H9 (cell line): ENCODE data around the gene AASDH. TPM values are rescaled to one million over a fixed set of nuclear protein-coding genes. Genes with fewer than 3 reads are reported as not detected.

Experiments used
- DNase-seq: peaks from one replicate; pipeline ENCODE4 v3.0.0-alpha.2; 2017
- H2AFZ ChIP-seq: one replicate; pipeline ENCODE4 v1.6.1; 2013; ENCODE audit warnings: mild to moderate bottlenecking, low read length, control low read depth, moderate library complexity
- H2AK5ac ChIP-seq: 2 replicates; pipeline ENCODE4 v1.6.1; 2013; ENCODE audit warnings: low read length, control low read depth, mixed read lengths; ENCODE audit not compliant: insufficient read length
- H2BK120ac ChIP-seq: one replicate; pipeline ENCODE4 v1.6.1; 2013; ENCODE audit warnings: low read depth, mild to moderate bottlenecking, low read length, control low read depth, inconsistent platforms; ENCODE audit not compliant: poor library complexity, severe bottlenecking
- H2BK12ac ChIP-seq: 2 replicates; pipeline ENCODE4 v1.6.1; 2013; ENCODE audit warnings: low read length, control low read depth, mixed read lengths, low read depth; ENCODE audit not compliant: insufficient read length
- H2BK15ac ChIP-seq: 2 replicates; pipeline ENCODE4 v1.6.1; 2013; ENCODE audit warnings: low read depth, low read length, control low read depth
- H2BK20ac ChIP-seq: one replicate; pipeline ENCODE4 v1.6.1; 2013; ENCODE audit warnings: low read depth, mild to moderate bottlenecking, low read length, control low read depth, inconsistent platforms; ENCODE audit not compliant: poor library complexity, severe bottlenecking
- H2BK5ac ChIP-seq: 2 replicates; pipeline ENCODE4 v1.6.1; 2013; ENCODE audit warnings: low read length, control low read depth, mixed read lengths; ENCODE audit not compliant: insufficient read length
- H3K14ac ChIP-seq: 2 replicates; pipeline ENCODE4 v1.6.1; 2013; ENCODE audit warnings: low read length, control low read depth; ENCODE audit not compliant: insufficient read depth
- H3K18ac ChIP-seq: 2 replicates; pipeline ENCODE4 v1.6.1; 2013; ENCODE audit warnings: low read depth, mild to moderate bottlenecking, mixed read lengths, low read length, control low read depth; ENCODE audit not compliant: insufficient read length
- H3K23ac ChIP-seq: 2 replicates; pipeline ENCODE4 v1.6.1; 2013; ENCODE audit warnings: low read length, control low read depth, mixed read lengths, low read depth; ENCODE audit not compliant: insufficient read length
- H3K23me2 ChIP-seq: 2 replicates; pipeline ENCODE4 v1.6.1; 2013; ENCODE audit warnings: low read depth, mild to moderate bottlenecking, mixed read lengths, low read length, control low read depth; ENCODE audit not compliant: insufficient read length, poor library complexity, severe bottlenecking
- H3K27ac ChIP-seq: 2 replicates; pipeline ENCODE4 v1.5.1; 2013; ENCODE audit warnings: low read length, control low read depth, mixed read lengths, low read depth; ENCODE audit not compliant: insufficient read length
- H3K27me3 ChIP-seq: 2 replicates; pipeline ENCODE4 v1.6.1; 2013; ENCODE audit warnings: low read length, control low read depth, inconsistent platforms; ENCODE audit not compliant: insufficient read depth
- H3K4ac ChIP-seq: 2 replicates; pipeline ENCODE4 v1.6.1; 2013; ENCODE audit warnings: low read depth, mild to moderate bottlenecking, control low read depth, inconsistent platforms, low read length, moderate library complexity
- H3K4me1 ChIP-seq: 2 replicates; pipeline ENCODE4 v1.6.1; 2013; ENCODE audit warnings: low read length, control low read depth, inconsistent platforms; ENCODE audit not compliant: insufficient read depth
- H3K4me2 ChIP-seq: 2 replicates; pipeline ENCODE4 v1.6.1; 2013; ENCODE audit warnings: low read length, control low read depth, mixed read lengths; ENCODE audit not compliant: insufficient read length, insufficient read depth
- H3K56ac ChIP-seq: 2 replicates; pipeline ENCODE4 v1.6.1; 2013; ENCODE audit warnings: low read depth, mild to moderate bottlenecking, mixed read lengths, low read length, control low read depth; ENCODE audit not compliant: insufficient read length
- H3K79me1 ChIP-seq: 2 replicates; pipeline ENCODE4 v1.6.1; 2013; ENCODE audit warnings: low read depth, mild to moderate bottlenecking, moderate library complexity, low read length, control low read depth, inconsistent platforms; ENCODE audit not compliant: insufficient read depth, poor library complexity, severe bottlenecking
- H3K79me2 ChIP-seq: 2 replicates; pipeline ENCODE4 v1.6.1; 2013; ENCODE audit warnings: low read length, control low read depth, inconsistent platforms; ENCODE audit not compliant: insufficient read depth
- H3K9ac ChIP-seq: 2 replicates; pipeline ENCODE4 v1.6.1; 2013; ENCODE audit warnings: low read length, control low read depth, mixed read lengths; ENCODE audit not compliant: insufficient read length; ENCODE audit errors: extremely low read depth
- H3K9me3 ChIP-seq: one replicate; pipeline ENCODE4 v1.6.1; 2013; ENCODE audit warnings: low read depth, low read length, inconsistent platforms; ENCODE audit not compliant: control insufficient read depth
- H3T11ph ChIP-seq: one replicate; pipeline ENCODE4 v1.6.1; 2013; ENCODE audit warnings: mild to moderate bottlenecking, low read length, control low read depth, inconsistent platforms
- H4K20me1 ChIP-seq: one replicate; pipeline ENCODE4 v1.6.1; 2013; ENCODE audit not compliant: control insufficient read depth, insufficient read length, insufficient read depth
- H4K5ac ChIP-seq: 2 replicates; pipeline ENCODE4 v1.6.1; 2013; ENCODE audit warnings: low read depth, mild to moderate bottlenecking, mixed read lengths, low read length, control low read depth; ENCODE audit not compliant: insufficient read length
- H4K8ac ChIP-seq: replicated peaks from 2 replicates; pipeline ENCODE4 v1.6.1; 2013; ENCODE audit warnings: low read length, control low read depth, mixed read lengths, low read depth; ENCODE audit not compliant: insufficient read length
- H4K91ac ChIP-seq: 2 replicates; pipeline ENCODE4 v1.6.1; 2013; ENCODE audit warnings: low read depth, mild to moderate bottlenecking, moderate library complexity, mixed read lengths, low read length, control low read depth; ENCODE audit not compliant: insufficient read length
- H3K27ac Mint-ChIP-seq, 3 experiments: 2 replicates in 2 of 3; 3 replicates in 1 of 3; pipeline ENCODE4 v1.8.0; 2020 to 2021; ENCODE audit warnings: mixed read lengths in 3 of 3, mild to moderate bottlenecking in 1 of 3, moderate library complexity in 1 of 3
- H3K27me3 Mint-ChIP-seq: 2 replicates; pipeline ENCODE4 v1.8.0; 2021; ENCODE audit warnings: low read depth, mild to moderate bottlenecking, moderate library complexity, mixed read lengths
- H3K36me3 Mint-ChIP-seq, 3 experiments: 2 replicates in 2 of 3; 3 replicates in 1 of 3; pipeline ENCODE4 v1.8.0; 2020 to 2021; ENCODE audit warnings: low read depth in 3 of 3, mixed read lengths in 3 of 3; ENCODE audit not compliant: insufficient read depth in 1 of 3
- H3K4me1 Mint-ChIP-seq, 2 experiments: 2 replicates each; pipeline ENCODE4 v1.8.0; 2020; ENCODE audit warnings: mixed read lengths in 2 of 2
- H3K4me3 Mint-ChIP-seq, 2 experiments: 2 replicates in 1 of 2; 3 replicates in 1 of 2; pipeline ENCODE4 v1.8.0; 2020 to 2021; ENCODE audit warnings: mild to moderate bottlenecking in 2 of 2, mixed read lengths in 2 of 2, moderate library complexity in 1 of 2
- H3K9me3 Mint-ChIP-seq, 2 experiments: 2 replicates in 1 of 2; 3 replicates in 1 of 2; pipeline ENCODE4 v1.8.0; 2020; ENCODE audit warnings: mild to moderate bottlenecking in 2 of 2, mixed read lengths in 2 of 2, moderate library complexity in 1 of 2
- CTCF ChIP-seq: fragments of 200-600 bp; sonication (generic); conservative IDR thresholded peaks from 3 replicates; pipeline ENCODE4 v1.8.0; 2021; ENCODE audit warnings: antibody characterized with exemption, mild to moderate bottlenecking
- WGBS: extraction: QIAGEN DNeasy Blood & Tissue Kit; methylation state at CpG from one replicate; pipeline ENCODE4 v1.1.7; 2013; ENCODE audit warnings: missing lambda C conversion rate, low lambda C conversion rate, mixed read lengths; ENCODE audit not compliant: insufficient read length; ENCODE audit errors: extremely low coverage; 5-methylcytosine and 5-hydroxymethylcytosine counted together
- total RNA-seq: library from RNA; stranded (reverse); gene quantifications from 2 replicates; pipeline ENCODE4 v1.2.1, GENCODE V29; 2021

The AASDH gene
- total RNA-seq, 1 experiment from 2014 or later = 12.9 TPM

GRCh38 chr4:56302760-56303159 lies 84.5 kb downstream of the AASDH start:
- no peak overlapping the region for H3K23ac ChIP-seq
- no peak overlapping the region for H4K5ac ChIP-seq
- Mint-ChIP-seq H3K4me3 (no peak overlapping the region), H3K27ac (no peak overlapping the region), H3K9me3 (no peaks in the 10 kb centered on the region; a peak in 1 of 5 replicates), H3K27me3 (no peaks in the 10 kb centered on the region), H3K4me1 (peaks cover 8 to 12% of the 10 kb centered on the region in 2 experiments), H3K36me3 (no peaks in the 10 kb centered on the region)
- no peaks in the 10 kb centered on the region for H3K79me1 ChIP-seq
- H4K8ac ChIP-seq = no peak overlapping the region
- no peaks in the 10 kb centered on the region for H3K4me1 ChIP-seq
- no peak overlapping the region for H2BK12ac ChIP-seq
- no peak overlapping the region for H2BK20ac ChIP-seq
- no peak overlapping the region for H3T11ph ChIP-seq
- H3K56ac ChIP-seq = no peak overlapping the region
- no peak overlapping the region for H3K4ac ChIP-seq
- no peak overlapping the region for H3K27ac ChIP-seq
- no peaks in the 10 kb centered on the region for H3K27me3 ChIP-seq
- H4K20me1 ChIP-seq = no peaks in the 10 kb centered on the region
- H3K9ac ChIP-seq = no peak overlapping the region
- no peak overlapping the region for H2AK5ac ChIP-seq
- H3K18ac ChIP-seq = no peak overlapping the region
- no peak for TF ChIP-seq CTCF
- no CpG with 5 or more reads among the region's 3 CpGs for WGBS
- no peaks in the 10 kb centered on the region for H3K23me2 ChIP-seq
- H4K91ac ChIP-seq = no peak overlapping the region
- H2BK5ac ChIP-seq = no peak overlapping the region
- H2AFZ ChIP-seq = no peak overlapping the region
- DNase-seq = no peak
- no peak overlapping the region for H2BK120ac ChIP-seq
- H2BK15ac ChIP-seq = no peak overlapping the region
- no peak overlapping the region for H3K14ac ChIP-seq
- no peaks in the 10 kb centered on the region for H3K9me3 ChIP-seq
- H3K4me2 ChIP-seq = no peak overlapping the region
- no peaks in the 10 kb centered on the region for H3K79me2 ChIP-seq
